H9 (cell line): ENCODE data around the gene WNT4. TPM values are rescaled to one million over a fixed set of nuclear protein-coding genes. Genes with fewer than 3 reads are reported as not detected.

Experiments used
- DNase-seq: peaks from one replicate; pipeline ENCODE4 v3.0.0-alpha.2; 2017
- H2AFZ ChIP-seq: one replicate; pipeline ENCODE4 v1.6.1; 2013; ENCODE audit warnings: mild to moderate bottlenecking, low read length, control low read depth, moderate library complexity
- H2AK5ac ChIP-seq: 2 replicates; pipeline ENCODE4 v1.6.1; 2013; ENCODE audit warnings: low read length, control low read depth, mixed read lengths; ENCODE audit not compliant: insufficient read length
- H2BK120ac ChIP-seq: one replicate; pipeline ENCODE4 v1.6.1; 2013; ENCODE audit warnings: low read depth, mild to moderate bottlenecking, low read length, control low read depth, inconsistent platforms; ENCODE audit not compliant: poor library complexity, severe bottlenecking
- H2BK12ac ChIP-seq: 2 replicates; pipeline ENCODE4 v1.6.1; 2013; ENCODE audit warnings: low read length, control low read depth, mixed read lengths, low read depth; ENCODE audit not compliant: insufficient read length
- H2BK15ac ChIP-seq: 2 replicates; pipeline ENCODE4 v1.6.1; 2013; ENCODE audit warnings: low read depth, low read length, control low read depth
- H2BK20ac ChIP-seq: one replicate; pipeline ENCODE4 v1.6.1; 2013; ENCODE audit warnings: low read depth, mild to moderate bottlenecking, low read length, control low read depth, inconsistent platforms; ENCODE audit not compliant: poor library complexity, severe bottlenecking
- H2BK5ac ChIP-seq: 2 replicates; pipeline ENCODE4 v1.6.1; 2013; ENCODE audit warnings: low read length, control low read depth, mixed read lengths; ENCODE audit not compliant: insufficient read length
- H3K14ac ChIP-seq: 2 replicates; pipeline ENCODE4 v1.6.1; 2013; ENCODE audit warnings: low read length, control low read depth; ENCODE audit not compliant: insufficient read depth
- H3K18ac ChIP-seq: 2 replicates; pipeline ENCODE4 v1.6.1; 2013; ENCODE audit warnings: low read depth, mild to moderate bottlenecking, mixed read lengths, low read length, control low read depth; ENCODE audit not compliant: insufficient read length
- H3K23ac ChIP-seq: 2 replicates; pipeline ENCODE4 v1.6.1; 2013; ENCODE audit warnings: low read length, control low read depth, mixed read lengths, low read depth; ENCODE audit not compliant: insufficient read length
- H3K23me2 ChIP-seq: 2 replicates; pipeline ENCODE4 v1.6.1; 2013; ENCODE audit warnings: low read depth, mild to moderate bottlenecking, mixed read lengths, low read length, control low read depth; ENCODE audit not compliant: insufficient read length, poor library complexity, severe bottlenecking
- H3K27ac ChIP-seq: 2 replicates; pipeline ENCODE4 v1.5.1; 2013; ENCODE audit warnings: low read length, control low read depth, mixed read lengths, low read depth; ENCODE audit not compliant: insufficient read length
- H3K27me3 ChIP-seq: 2 replicates; pipeline ENCODE4 v1.6.1; 2013; ENCODE audit warnings: low read length, control low read depth, inconsistent platforms; ENCODE audit not compliant: insufficient read depth
- H3K4ac ChIP-seq: 2 replicates; pipeline ENCODE4 v1.6.1; 2013; ENCODE audit warnings: low read depth, mild to moderate bottlenecking, control low read depth, inconsistent platforms, low read length, moderate library complexity
- H3K4me1 ChIP-seq: 2 replicates; pipeline ENCODE4 v1.6.1; 2013; ENCODE audit warnings: low read length, control low read depth, inconsistent platforms; ENCODE audit not compliant: insufficient read depth
- H3K4me2 ChIP-seq: 2 replicates; pipeline ENCODE4 v1.6.1; 2013; ENCODE audit warnings: low read length, control low read depth, mixed read lengths; ENCODE audit not compliant: insufficient read length, insufficient read depth
- H3K56ac ChIP-seq: 2 replicates; pipeline ENCODE4 v1.6.1; 2013; ENCODE audit warnings: low read depth, mild to moderate bottlenecking, mixed read lengths, low read length, control low read depth; ENCODE audit not compliant: insufficient read length
- H3K79me1 ChIP-seq: 2 replicates; pipeline ENCODE4 v1.6.1; 2013; ENCODE audit warnings: low read depth, mild to moderate bottlenecking, moderate library complexity, low read length, control low read depth, inconsistent platforms; ENCODE audit not compliant: insufficient read depth, poor library complexity, severe bottlenecking
- H3K79me2 ChIP-seq: 2 replicates; pipeline ENCODE4 v1.6.1; 2013; ENCODE audit warnings: low read length, control low read depth, inconsistent platforms; ENCODE audit not compliant: insufficient read depth
- H3K9ac ChIP-seq: 2 replicates; pipeline ENCODE4 v1.6.1; 2013; ENCODE audit warnings: low read length, control low read depth, mixed read lengths; ENCODE audit not compliant: insufficient read length; ENCODE audit errors: extremely low read depth
- H3K9me3 ChIP-seq: one replicate; pipeline ENCODE4 v1.6.1; 2013; ENCODE audit warnings: low read depth, low read length, inconsistent platforms; ENCODE audit not compliant: control insufficient read depth
- H3T11ph ChIP-seq: one replicate; pipeline ENCODE4 v1.6.1; 2013; ENCODE audit warnings: mild to moderate bottlenecking, low read length, control low read depth, inconsistent platforms
- H4K20me1 ChIP-seq: one replicate; pipeline ENCODE4 v1.6.1; 2013; ENCODE audit not compliant: control insufficient read depth, insufficient read length, insufficient read depth
- H4K5ac ChIP-seq: 2 replicates; pipeline ENCODE4 v1.6.1; 2013; ENCODE audit warnings: low read depth, mild to moderate bottlenecking, mixed read lengths, low read length, control low read depth; ENCODE audit not compliant: insufficient read length
- H4K8ac ChIP-seq: replicated peaks from 2 replicates; pipeline ENCODE4 v1.6.1; 2013; ENCODE audit warnings: low read length, control low read depth, mixed read lengths, low read depth; ENCODE audit not compliant: insufficient read length
- H4K91ac ChIP-seq: 2 replicates; pipeline ENCODE4 v1.6.1; 2013; ENCODE audit warnings: low read depth, mild to moderate bottlenecking, moderate library complexity, mixed read lengths, low read length, control low read depth; ENCODE audit not compliant: insufficient read length
- H3K27ac Mint-ChIP-seq, 3 experiments: 2 replicates in 2 of 3; 3 replicates in 1 of 3; pipeline ENCODE4 v1.8.0; 2020 to 2021; ENCODE audit warnings: mixed read lengths in 3 of 3, mild to moderate bottlenecking in 1 of 3, moderate library complexity in 1 of 3
- H3K27me3 Mint-ChIP-seq: 2 replicates; pipeline ENCODE4 v1.8.0; 2021; ENCODE audit warnings: low read depth, mild to moderate bottlenecking, moderate library complexity, mixed read lengths
- H3K36me3 Mint-ChIP-seq, 3 experiments: 2 replicates in 2 of 3; 3 replicates in 1 of 3; pipeline ENCODE4 v1.8.0; 2020 to 2021; ENCODE audit warnings: low read depth in 3 of 3, mixed read lengths in 3 of 3; ENCODE audit not compliant: insufficient read depth in 1 of 3
- H3K4me1 Mint-ChIP-seq, 2 experiments: 2 replicates each; pipeline ENCODE4 v1.8.0; 2020; ENCODE audit warnings: mixed read lengths in 2 of 2
- H3K4me3 Mint-ChIP-seq, 2 experiments: 2 replicates in 1 of 2; 3 replicates in 1 of 2; pipeline ENCODE4 v1.8.0; 2020 to 2021; ENCODE audit warnings: mild to moderate bottlenecking in 2 of 2, mixed read lengths in 2 of 2, moderate library complexity in 1 of 2
- H3K9me3 Mint-ChIP-seq, 2 experiments: 2 replicates in 1 of 2; 3 replicates in 1 of 2; pipeline ENCODE4 v1.8.0; 2020; ENCODE audit warnings: mild to moderate bottlenecking in 2 of 2, mixed read lengths in 2 of 2, moderate library complexity in 1 of 2
- WGBS: extraction: QIAGEN DNeasy Blood & Tissue Kit; methylation state at CpG from one replicate; pipeline ENCODE4 v1.1.7; 2013; ENCODE audit warnings: missing lambda C conversion rate, low lambda C conversion rate, mixed read lengths; ENCODE audit not compliant: insufficient read length; ENCODE audit errors: extremely low coverage; 5-methylcytosine and 5-hydroxymethylcytosine counted together
- total RNA-seq: library from RNA; stranded (reverse); gene quantifications from 2 replicates; pipeline ENCODE4 v1.2.1, GENCODE V29; 2021
- TF ChIP-seq, protein P1 (sequence below): fragments of 200-600 bp; sonication (generic); conservative IDR thresholded peaks from 3 replicates; pipeline ENCODE4 v1.8.0; 2021; ENCODE audit warnings: antibody characterized with exemption, mild to moderate bottlenecking

Gene WNT4
- total RNA-seq, 1 experiment from 2014 or later: 1.4 TPM

DNA sequence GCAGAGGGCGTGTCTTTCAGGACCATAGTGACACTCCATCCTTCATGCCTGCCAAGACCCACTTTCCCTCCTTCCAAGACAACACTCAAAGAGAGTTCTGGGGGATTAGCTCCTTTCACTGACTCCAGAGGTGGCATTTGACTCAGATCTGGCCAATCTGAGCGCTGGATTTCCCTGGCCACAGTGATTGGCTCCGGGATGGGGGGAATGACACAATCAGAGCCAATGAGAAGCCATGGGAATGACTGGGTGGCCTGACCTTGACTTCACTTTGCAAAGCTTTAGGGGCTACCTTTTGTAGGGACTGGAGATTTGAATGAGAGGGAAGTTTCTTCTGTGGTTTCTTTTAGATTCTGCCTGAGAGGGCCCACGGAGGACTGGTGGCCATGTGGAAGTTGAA, 26.9 kb upstream of the WNT4 start:
- no peak overlapping the region for H2BK5ac ChIP-seq
- no peak overlapping the region for H3K27ac Mint-ChIP-seq
- H3K4me3 Mint-ChIP-seq: no peak overlapping the region
- H2BK20ac ChIP-seq: no peak overlapping the region
- no peak overlapping the region for H3K4me2 ChIP-seq
- H2BK120ac ChIP-seq: no peak overlapping the region
- H3K27ac ChIP-seq: no peak overlapping the region
- H3T11ph ChIP-seq: no peak overlapping the region
- no peaks in the 10 kb centered on the region for H4K20me1 ChIP-seq
- peaks cover 10 to 20% of the 10 kb centered on the region in 2 experiments; a peak in 3 of 4 replicates for H3K4me1 Mint-ChIP-seq
- TF ChIP-seq, protein P1, sequence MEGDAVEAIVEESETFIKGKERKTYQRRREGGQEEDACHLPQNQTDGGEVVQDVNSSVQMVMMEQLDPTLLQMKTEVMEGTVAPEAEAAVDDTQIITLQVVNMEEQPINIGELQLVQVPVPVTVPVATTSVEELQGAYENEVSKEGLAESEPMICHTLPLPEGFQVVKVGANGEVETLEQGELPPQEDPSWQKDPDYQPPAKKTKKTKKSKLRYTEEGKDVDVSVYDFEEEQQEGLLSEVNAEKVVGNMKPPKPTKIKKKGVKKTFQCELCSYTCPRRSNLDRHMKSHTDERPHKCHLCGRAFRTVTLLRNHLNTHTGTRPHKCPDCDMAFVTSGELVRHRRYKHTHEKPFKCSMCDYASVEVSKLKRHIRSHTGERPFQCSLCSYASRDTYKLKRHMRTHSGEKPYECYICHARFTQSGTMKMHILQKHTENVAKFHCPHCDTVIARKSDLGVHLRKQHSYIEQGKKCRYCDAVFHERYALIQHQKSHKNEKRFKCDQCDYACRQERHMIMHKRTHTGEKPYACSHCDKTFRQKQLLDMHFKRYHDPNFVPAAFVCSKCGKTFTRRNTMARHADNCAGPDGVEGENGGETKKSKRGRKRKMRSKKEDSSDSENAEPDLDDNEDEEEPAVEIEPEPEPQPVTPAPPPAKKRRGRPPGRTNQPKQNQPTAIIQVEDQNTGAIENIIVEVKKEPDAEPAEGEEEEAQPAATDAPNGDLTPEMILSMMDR: no peak
- H4K5ac ChIP-seq: no peak overlapping the region
- no peaks in the 10 kb centered on the region for H3K79me2 ChIP-seq
- WGBS: no CpG with 5 or more reads among the region's 4 CpGs
- no peak overlapping the region for H2AK5ac ChIP-seq
- H3K27me3 Mint-ChIP-seq: peaks cover 5% of the 10 kb centered on the region
- no peak overlapping the region for H4K91ac ChIP-seq
- H3K4me1 ChIP-seq: no peaks in the 10 kb centered on the region
- H2AFZ ChIP-seq: no peak overlapping the region
- H3K18ac ChIP-seq: no peak overlapping the region
- no peak overlapping the region for H3K14ac ChIP-seq
- H3K9ac ChIP-seq: no peak overlapping the region
- H3K9me3 ChIP-seq: no peaks in the 10 kb centered on the region
- H3K23me2 ChIP-seq: no peaks in the 10 kb centered on the region
- H3K23ac ChIP-seq: no peak overlapping the region
- H3K9me3 Mint-ChIP-seq: no peaks in the 10 kb centered on the region
- DNase-seq: no peak
- H3K79me1 ChIP-seq: no peaks in the 10 kb centered on the region
- H3K56ac ChIP-seq: no peak overlapping the region
- no peak overlapping the region for H2BK15ac ChIP-seq
- H3K36me3 Mint-ChIP-seq: no peaks in the 10 kb centered on the region
- no peaks in the 10 kb centered on the region for H3K27me3 ChIP-seq
- H3K4ac ChIP-seq: no peak overlapping the region
- no peak overlapping the region for H4K8ac ChIP-seq
- H2BK12ac ChIP-seq: no peak overlapping the region
